Osteoblast (primary cell): ENCODE measurements around the gene EHD1. TPM values are rescaled to one million over a fixed set of nuclear protein-coding genes. Genes with fewer than 3 reads are reported as not detected.
A peak's percentile ranks its signal among the peaks of the same experiment; 100 is the strongest.

Experiments used
- DNase-seq: peaks from one replicate; pipeline ENCODE4 v3.0.0; 2011; ENCODE audit warnings: low spot score, mixed read lengths; ENCODE audit not compliant: insufficient read length; ENCODE audit errors: missing footprints
- H2AFZ ChIP-seq: 2 replicates; pipeline ENCODE4 v1.6.0; 2011; ENCODE audit warnings: mild to moderate bottlenecking, low read length
- H3K27ac ChIP-seq: 2 replicates; pipeline ENCODE4 v1.5.1; 2011; ENCODE audit warnings: mild to moderate bottlenecking, low read depth, low read length, moderate library complexity
- H3K27me3 ChIP-seq: 2 replicates; pipeline ENCODE4 v1.6.0; 2012; ENCODE audit warnings: mild to moderate bottlenecking, control low read depth, inconsistent platforms, low read length, moderate library complexity; ENCODE audit not compliant: insufficient read depth
- H3K36me3 ChIP-seq: 2 replicates; pipeline ENCODE4 v1.5.1; 2011; ENCODE audit warnings: mild to moderate bottlenecking, low read length, control low read depth, moderate library complexity; ENCODE audit not compliant: insufficient read depth
- H3K4me1 ChIP-seq: 2 replicates; pipeline ENCODE4 v1.5.1; 2011; ENCODE audit warnings: mild to moderate bottlenecking, low read length, control low read depth, moderate library complexity; ENCODE audit not compliant: insufficient read depth
- H3K4me2 ChIP-seq: 2 replicates; pipeline ENCODE4 v1.6.0; 2011; ENCODE audit warnings: mild to moderate bottlenecking, low read length; ENCODE audit not compliant: insufficient read depth
- H3K4me3 ChIP-seq: fragments of 200-600 bp; sonication (generic); 3 replicates; pipeline ENCODE4 v1.5.1; 2012; ENCODE audit warnings: mild to moderate bottlenecking, low read length, inconsistent platforms; ENCODE audit not compliant: insufficient read depth
- H3K79me2 ChIP-seq: 2 replicates; pipeline ENCODE4 v1.6.0; 2012; ENCODE audit warnings: mild to moderate bottlenecking, low read length, control low read depth, inconsistent platforms; ENCODE audit not compliant: insufficient read depth
- H3K9me3 ChIP-seq: 2 replicates; pipeline ENCODE4 v1.5.1; 2011; ENCODE audit warnings: low read depth, low read length, control low read depth
- H4K20me1 ChIP-seq: 2 replicates; pipeline ENCODE4 v1.6.0; 2012; ENCODE audit warnings: mild to moderate bottlenecking, low read length, control low read depth; ENCODE audit not compliant: insufficient read depth
- CTCF ChIP-seq: IDR thresholded peaks from 2 replicates; pipeline ENCODE4 v1.5.1; 2011; ENCODE audit warnings: mild to moderate bottlenecking, low read depth, low read length, moderate library complexity; ENCODE audit errors: extremely low read depth
- total RNA-seq: library from RNA; depleted of rRNA; stranded (reverse); fragments of >200 nt; gene quantifications from 2 replicates; pipeline ENCODE4 v1.2.3, GENCODE V29; 2012

Gene EHD1
- total RNA-seq, 1 donor: 51.4 TPM

DNA sequence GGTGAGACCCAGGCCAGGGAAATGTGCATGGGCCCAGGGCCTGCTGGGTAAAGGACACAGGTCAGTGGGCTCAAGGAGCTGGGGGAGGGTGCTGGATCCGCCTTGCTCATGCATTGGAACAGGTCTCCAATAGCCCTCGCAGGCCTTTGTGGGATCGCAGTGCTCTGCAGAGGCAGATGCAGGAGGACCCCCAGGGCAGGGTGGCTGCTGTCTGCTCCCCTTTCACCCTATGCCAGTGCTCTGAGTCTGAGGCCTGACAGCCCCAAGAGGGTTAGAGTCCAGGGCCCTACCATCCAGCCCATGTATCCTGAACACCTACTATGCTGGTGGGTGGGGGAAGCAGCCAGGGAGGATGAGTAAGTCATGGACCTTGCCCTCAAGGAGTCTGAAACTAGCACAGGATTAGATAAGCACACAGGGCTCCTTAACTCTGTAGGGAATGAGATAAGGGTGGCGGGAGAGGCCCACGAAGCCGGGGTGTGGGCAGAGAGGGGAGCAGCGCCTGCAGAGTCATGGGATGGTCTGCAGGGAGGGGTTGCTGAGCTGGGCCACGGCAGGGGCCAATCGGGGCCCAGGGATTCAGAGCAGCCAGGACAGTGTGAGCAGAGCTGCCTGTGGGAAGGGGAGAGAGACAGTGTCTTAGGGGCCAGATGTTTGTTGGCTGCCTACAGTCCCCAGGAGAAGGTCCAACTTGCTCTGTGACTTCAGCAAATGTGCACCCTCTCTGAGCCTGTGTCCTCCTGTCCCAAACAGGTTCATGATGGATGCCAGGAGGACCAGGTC lies 10.5 kb upstream of the EHD1 start:
- H3K27me3 ChIP-seq: no peaks in the 10 kb centered on the region
- no peak overlapping the region for H3K4me2 ChIP-seq
- H2AFZ ChIP-seq: no peak overlapping the region
- no peak overlapping the region for H3K4me3 ChIP-seq
- H3K27ac ChIP-seq: no peak overlapping the region
- H3K9me3 ChIP-seq: no peaks in the 10 kb centered on the region
- no peaks in the 10 kb centered on the region for H3K36me3 ChIP-seq
- peaks cover 10% of the 10 kb centered on the region for H3K4me1 ChIP-seq
- TF ChIP-seq CTCF: no peak
- H4K20me1 ChIP-seq: no peaks in the 10 kb centered on the region
- H3K79me2 ChIP-seq: no peaks in the 10 kb centered on the region
- DNase-seq: no peak

- H3K27me3 ChIP-seq: no peaks in the 10 kb centered on the region
- H3K36me3 ChIP-seq: no peaks in the 10 kb centered on the region
- no peak overlapping the region for H3K27ac ChIP-seq
- no peak for TF ChIP-seq CTCF
- peaks cover 10% of the 10 kb centered on the region for H3K4me1 ChIP-seq
- peak overlapping the region; percentile 74 for H3K4me2 ChIP-seq
- H4K20me1 ChIP-seq: no peaks in the 10 kb centered on the region
- peak overlapping the region; percentile 92 for H2AFZ ChIP-seq
- H3K4me3 ChIP-seq: no peak overlapping the region
- H3K9me3 ChIP-seq: no peaks in the 10 kb centered on the region
- no peak for DNase-seq
- H3K79me2 ChIP-seq: no peaks in the 10 kb centered on the region
These were observed 9.9 kb upstream of the EHD1 start for GRCh38 chr11:64888406-64888728.

DNA sequence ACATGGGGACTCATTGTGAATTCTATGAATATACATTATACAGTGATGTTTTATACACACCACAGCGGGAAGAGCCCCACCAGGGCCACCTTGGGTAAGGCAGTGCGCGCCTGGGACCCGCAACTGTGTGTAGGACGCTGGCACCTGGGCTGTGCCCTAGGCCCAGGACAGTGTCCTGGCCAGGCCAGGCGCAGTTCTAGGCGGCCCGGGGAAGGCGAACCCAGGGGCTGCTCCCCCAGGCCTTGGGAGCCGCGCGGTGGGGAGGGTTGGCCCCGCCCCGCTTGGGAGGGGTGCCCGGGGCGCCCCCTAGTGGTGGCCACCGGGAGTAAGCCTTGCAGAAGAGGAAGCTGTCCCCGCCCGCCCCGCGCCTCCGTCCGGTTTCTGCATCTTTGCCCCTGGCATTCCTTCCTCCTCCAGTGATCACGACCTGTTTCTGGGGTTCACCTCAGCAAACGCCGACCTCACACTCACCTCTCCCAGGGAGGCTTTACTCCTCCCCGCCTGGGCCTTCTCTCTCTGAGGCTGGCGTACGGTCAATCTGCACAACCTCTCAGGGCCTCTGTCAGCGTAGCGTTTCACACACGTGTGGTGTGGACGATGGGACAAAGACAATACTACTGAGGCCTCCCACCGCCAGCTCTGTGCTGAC lies 9.5 kb upstream of the EHD1 start:
- peak; percentile 99 for DNase-seq
- Histone ChIP-seq H3K36me3 (no peaks in the 10 kb centered on the region), H3K4me3 (peak overlapping the region; percentile 62), H3K4me1 (peaks cover 10% of the 10 kb centered on the region), H3K9me3 (no peaks in the 10 kb centered on the region), H3K79me2 (no peaks in the 10 kb centered on the region), H3K27me3 (no peaks in the 10 kb centered on the region), H3K4me2 (peak overlapping the region; percentile 74), H2AFZ (peak overlapping the region; percentile 92), H3K27ac (no peak overlapping the region), H4K20me1 (no peaks in the 10 kb centered on the region)
- TF ChIP-seq CTCF: peak; percentile 76

- no peak overlapping the region for H3K4me3 ChIP-seq
- no peaks in the 10 kb centered on the region for H3K9me3 ChIP-seq
- peak overlapping the region; percentile 88 for H2AFZ ChIP-seq
- H3K4me1 ChIP-seq: peaks cover 10% of the 10 kb centered on the region
- no peak for TF ChIP-seq CTCF
- H3K4me2 ChIP-seq: peak overlapping the region; percentile 74
- no peaks in the 10 kb centered on the region for H4K20me1 ChIP-seq
- DNase-seq: no peak
- H3K27me3 ChIP-seq: no peaks in the 10 kb centered on the region
- H3K36me3 ChIP-seq: no peaks in the 10 kb centered on the region
- peak overlapping the region; percentile 33 for H3K27ac ChIP-seq
- H3K79me2 ChIP-seq: no peaks in the 10 kb centered on the region
These were observed 8.9 kb upstream of the EHD1 start for GRCh38 chr11:64887234-64887756.
